ENCODE results near the gene PEX26. TPM values are rescaled to one million over a fixed set of nuclear protein-coding genes. Genes with fewer than 3 reads are reported as not detected.
"Not testable (repeated sequence)": the region's sequence is repeated elsewhere in the genome, so short reads cannot be mapped to it uniquely, and the experiment has no call there.

PEX26 gene
- total RNA-seq, 2 experiments from 2014 or later = 35.5 to 35.9 TPM

GRCh38 chr22:18059473-18059872, 18.3 kb upstream of the PEX26 start:
- DNase-seq = no peak
- ChIA-PET POLR2A (no interaction called here), CTCF (interaction anchor here (1.2 kb wide), 1 partner anchor 17 kb away, joined by 5 read pairs; no protein-coding TSS in a partner anchor)
- no peaks in the 10 kb centered on the region for H3K9me3 Mint-ChIP-seq
- H3K4me1 Mint-ChIP-seq = peaks cover 12% of the 10 kb centered on the region
- H3K36me3 Mint-ChIP-seq (ENCODE audit: low read depth) = no peaks in the 10 kb centered on the region
- no peak overlapping the region for H3K27ac Mint-ChIP-seq
- H3K4me3 Mint-ChIP-seq = no peak overlapping the region
- H3K27me3 Mint-ChIP-seq = peaks cover 16% of the 10 kb centered on the region

- ChIA-PET CTCF (no interaction called here), POLR2A (no interaction called here)
- Mint-ChIP-seq H3K36me3 (ENCODE audit: low read depth) (no peaks in the 10 kb centered on the region), H3K4me3 (no peak overlapping the region), H3K9me3 (no peaks in the 10 kb centered on the region), H3K27ac (no peak overlapping the region), H3K4me1 (peaks cover 12% of the 10 kb centered on the region), H3K27me3 (peaks cover 21% of the 10 kb centered on the region)
- DNase-seq = no peak
These were observed 17.8 kb upstream of the PEX26 start for GRCh38 chr22:18059991-18060390.

GRCh38 chr22:18060646-18061620, 16.9 kb upstream of the PEX26 start:
- no peaks in the 10 kb centered on the region for H3K36me3 Mint-ChIP-seq (ENCODE audit: low read depth)
- ChIA-PET POLR2A (no interaction called here), CTCF (no interaction called here)
- H3K27me3 Mint-ChIP-seq = peaks cover 30% of the 10 kb centered on the region
- H3K27ac Mint-ChIP-seq = no peak overlapping the region
- no peak for DNase-seq
- H3K4me3 Mint-ChIP-seq = no peak overlapping the region
- peaks cover 10% of the 10 kb centered on the region for H3K4me1 Mint-ChIP-seq
- H3K9me3 Mint-ChIP-seq = no peaks in the 10 kb centered on the region

GRCh38 chr22:18062421-18062820, 15.4 kb upstream of the PEX26 start:
- no peak overlapping the region for H3K4me3 Mint-ChIP-seq
- no peaks in the 10 kb centered on the region for H3K9me3 Mint-ChIP-seq
- H3K27ac Mint-ChIP-seq = no peak overlapping the region
- H3K27me3 Mint-ChIP-seq = peaks cover 43% of the 10 kb centered on the region
- H3K4me1 Mint-ChIP-seq = no peaks in the 10 kb centered on the region
- ChIA-PET POLR2A (interaction anchor here (1.1 to 1.2 kb wide), 2 partner anchors 10 to 16 kb away, joined by 3 read pairs; no protein-coding TSS in a partner anchor), CTCF (interaction anchor here (1.2 to 1.3 kb wide), 2 partner anchors 9 to 13 kb away, joined by 3 to 7 read pairs; no protein-coding TSS in a partner anchor)
- H3K36me3 Mint-ChIP-seq (ENCODE audit: low read depth) = no peaks in the 10 kb centered on the region
- no peak for DNase-seq

GRCh38 chr22:18063306-18063705, 14.5 kb upstream of the PEX26 start:
- CTCF ChIA-PET = interaction anchor here (0.9 to 1.3 kb wide), 3 partner anchors 8 to 38 kb away, joined by 3 to 7 read pairs (median 3); no protein-coding TSS in a partner anchor
- Mint-ChIP-seq H3K4me3 (no peak overlapping the region), H3K36me3 (ENCODE audit: low read depth) (no peaks in the 10 kb centered on the region), H3K4me1 (no peaks in the 10 kb centered on the region), H3K27ac (no peak overlapping the region), H3K27me3 (peaks cover 51% of the 10 kb centered on the region), H3K9me3 (no peaks in the 10 kb centered on the region)
- DNase-seq = no peak
- POLR2A ChIA-PET = interaction anchor here (1.1 to 1.2 kb wide), 2 partner anchors 9 to 15 kb away, joined by 3 read pairs; no protein-coding TSS in a partner anchor

GRCh38 chr22:18063715-18064114, 14.1 kb upstream of the PEX26 start:
- ChIA-PET CTCF (interaction anchor here (0.9 to 1.3 kb wide), 2 partner anchors 12 to 38 kb away, joined by 3 to 7 read pairs; no protein-coding TSS in a partner anchor), POLR2A (interaction anchor here (1.2 kb wide), 1 partner anchor 15 kb away, joined by 3 read pairs; no protein-coding TSS in a partner anchor)
- peaks cover 54% of the 10 kb centered on the region for H3K27me3 Mint-ChIP-seq

GRCh38 chr22:18064636-18065035, 13.2 kb upstream of the PEX26 start:
- no peak overlapping the region for H3K4me3 Mint-ChIP-seq
- DNase-seq = no peak
- POLR2A ChIA-PET = interaction anchor here (1.1 to 1.2 kb wide), 2 partner anchors 12 to 13 kb away, joined by 3 to 4 read pairs; partner anchors contain the start of gene PEX26
- H3K27me3 Mint-ChIP-seq = peaks cover 55% of the 10 kb centered on the region
- H3K9me3 Mint-ChIP-seq = no peaks in the 10 kb centered on the region
- H3K36me3 Mint-ChIP-seq (ENCODE audit: low read depth) = no peaks in the 10 kb centered on the region
- H3K27ac Mint-ChIP-seq = no peak overlapping the region
- no peaks in the 10 kb centered on the region for H3K4me1 Mint-ChIP-seq
- CTCF ChIA-PET = interaction anchor here (0.7 to 2.4 kb wide), 3 partner anchors 11 to 302 kb away, joined by 4 to 7 read pairs (median 6); no protein-coding TSS in a partner anchor

More at GRCh38 chr22:18063715-18064114, 14.1 kb upstream of the PEX26 start:
- H3K9me3 Mint-ChIP-seq; H3K27ac Mint-ChIP-seq; H3K4me3 Mint-ChIP-seq; H3K36me3 Mint-ChIP-seq (ENCODE audit: low read depth); H3K4me1 Mint-ChIP-seq; DNase-seq: not testable (repeated sequence)

- no peak for DNase-seq
- Mint-ChIP-seq H3K9me3 (no peaks in the 10 kb centered on the region), H3K27me3 (peaks cover 54% of the 10 kb centered on the region), H3K36me3 (ENCODE audit: low read depth) (no peaks in the 10 kb centered on the region), H3K27ac (no peak overlapping the region), H3K4me3 (no peak overlapping the region), H3K4me1 (no peaks in the 10 kb centered on the region)
- CTCF ChIA-PET = interaction anchor here (0.7 to 2.4 kb wide), 3 partner anchors 11 to 302 kb away, joined by 4 to 7 read pairs (median 6); no protein-coding TSS in a partner anchor
- POLR2A ChIA-PET = interaction anchor here (1.1 to 1.2 kb wide), 2 partner anchors 11 to 13 kb away, joined by 3 to 4 read pairs; partner anchors contain the start of gene PEX26
These were observed 12.5 kb upstream of the PEX26 start for GRCh38 chr22:18065256-18065655.

- ChIA-PET CTCF (interaction anchor here (1.7 to 2.4 kb wide), 2 partner anchors 10 to 236 kb away, joined by 6 to 7 read pairs; no protein-coding TSS in a partner anchor), POLR2A (no interaction called here)
- no peak for DNase-seq
- no peaks in the 10 kb centered on the region for H3K36me3 Mint-ChIP-seq (ENCODE audit: low read depth)
- no peak overlapping the region for H3K27ac Mint-ChIP-seq
- H3K27me3 Mint-ChIP-seq = peaks cover 51% of the 10 kb centered on the region
- H3K9me3 Mint-ChIP-seq = no peaks in the 10 kb centered on the region
- H3K4me3 Mint-ChIP-seq = no peak overlapping the region
- no peaks in the 10 kb centered on the region for H3K4me1 Mint-ChIP-seq
These were observed 11.5 kb upstream of the PEX26 start for GRCh38 chr22:18066181-18066859.

- ChIA-PET POLR2A (no interaction called here), CTCF (no interaction called here)
- Mint-ChIP-seq H3K27me3 (peaks cover 50% of the 10 kb centered on the region), H3K9me3 (no peaks in the 10 kb centered on the region), H3K4me3 (no peak overlapping the region), H3K36me3 (ENCODE audit: low read depth) (no peaks in the 10 kb centered on the region), H3K27ac (no peak overlapping the region), H3K4me1 (no peaks in the 10 kb centered on the region)
- no peak for DNase-seq
These were observed 10.7 kb upstream of the PEX26 start for GRCh38 chr22:18067121-18067520.

- no peaks in the 10 kb centered on the region for H3K4me1 Mint-ChIP-seq
- H3K36me3 Mint-ChIP-seq (ENCODE audit: low read depth) = no peaks in the 10 kb centered on the region
- POLR2A ChIA-PET = no interaction called here
- peaks cover 50% of the 10 kb centered on the region for H3K27me3 Mint-ChIP-seq
- H3K9me3 Mint-ChIP-seq = no peaks in the 10 kb centered on the region
- no peak overlapping the region for H3K27ac Mint-ChIP-seq
- CTCF ChIA-PET = interaction anchor here (1.3 kb wide), 1 partner anchor 10 kb away, joined by 5 read pairs; the partner anchor contains the start of gene PEX26
- H3K4me3 Mint-ChIP-seq = no peak overlapping the region
- DNase-seq = no peak
These were observed 10.0 kb upstream of the PEX26 start for GRCh38 chr22:18067548-18068341.

GRCh38 chr22:18068381-18068988, 9.3 kb upstream of the PEX26 start:
- CTCF ChIA-PET = interaction anchor here (1.3 kb wide), 1 partner anchor 9 kb away, joined by 5 read pairs; the partner anchor contains the start of gene PEX26
- no peaks in the 10 kb centered on the region for H3K9me3 Mint-ChIP-seq
- POLR2A ChIA-PET = no interaction called here
- H3K4me3 Mint-ChIP-seq = no peak overlapping the region
- H3K27ac Mint-ChIP-seq = no peak overlapping the region
- H3K4me1 Mint-ChIP-seq = no peaks in the 10 kb centered on the region
- no peaks in the 10 kb centered on the region for H3K36me3 Mint-ChIP-seq (ENCODE audit: low read depth)
- no peak for DNase-seq
- H3K27me3 Mint-ChIP-seq = peaks cover 50% of the 10 kb centered on the region
